ENCODE results near the gene MT3. TPM values are rescaled to one million over a fixed set of nuclear protein-coding genes. Genes with fewer than 3 reads are reported as not detected.

Gene MT3
- total and polyA plus RNA-seq, 9 of the 15 experiments (the other 6 are each of a cell fraction or from before 2014, with no cell fraction given) = not detected

- no peaks in the 10 kb centered on the region for H3K9me3 ChIP-seq (replicated peaks; ENCODE audit: control insufficient read depth, insufficient read depth, low read depth, low read length)
- no peak overlapping the region for H3K9ac ChIP-seq (ENCODE audit: insufficient read depth in 1 of 2, low read depth in 2 of 2, low read length in 2 of 2)
- TF ChIP-seq ZNF143 (CRISPR knock-in tag; IDR thresholded peaks at IDR 0.05) = no peak
- no peak for TF ChIP-seq PCBP1 (IDR thresholded peaks at IDR 0.05; ENCODE audit: low read depth, low read length, poor library complexity, severe bottlenecking)
- no peak for TF ChIP-seq ELF2 (CRISPR knock-in tag; IDR thresholded peaks at IDR 0.05)
- no peak for TF ChIP-seq EWSR1 (IDR thresholded peaks at IDR 0.05; ENCODE audit: borderline replicate concordance, low read depth, partially characterized antibody)
- TF ChIP-seq CBX2 (IDR thresholded peaks at IDR 0.05; ENCODE audit: insufficient read depth, low read length, poor library complexity, severe bottlenecking) = no peak
- no peak for TF ChIP-seq ZNF175 (CRISPR knock-in tag; IDR thresholded peaks at IDR 0.05; ENCODE audit: low read depth)
- TF ChIP-seq CXXC5 (CRISPR knock-in tag; IDR thresholded peaks at IDR 0.05) = no peak
- TF ChIP-seq ARID1B (IDR thresholded peaks at IDR 0.05) = no peak
- no peak for TF ChIP-seq ZNF253 (CRISPR knock-in tag; conservative IDR thresholded peaks at IDR 0.05)
- no peak for TF ChIP-seq ZNF655 (CRISPR knock-in tag; IDR thresholded peaks at IDR 0.05)
- no peak for TF ChIP-seq RUNX1 (IDR thresholded peaks at IDR 0.05; ENCODE audit: low read depth)
- TF ChIP-seq DACH1 (IDR thresholded peaks at IDR 0.05; ENCODE audit: partially characterized antibody) = no peak
- TF ChIP-seq HNRNPL (IDR thresholded peaks at IDR 0.05; ENCODE audit: low read depth, low read length) = no peak
- no peak for TF ChIP-seq NFIX (CRISPR knock-in tag; IDR thresholded peaks at IDR 0.05; ENCODE audit: low read depth)
- no peak for TF ChIP-seq HEY1 (CRISPR knock-in tag; IDR thresholded peaks at IDR 0.05; ENCODE audit: borderline replicate concordance)
- H3K4me3 ChIP-seq = no peak overlapping the region
- no TSS peak for BruUV-seq (replicated peaks)
- no peaks in the 10 kb centered on the region for H3K9me1 ChIP-seq (ENCODE audit: control insufficient read depth, insufficient read depth, low read length)
- H3K27me3 ChIP-seq (ENCODE audit: control insufficient read depth in 2 of 2, insufficient read depth in 2 of 2, low read length in 2 of 2) = peaks cover 28 to 70% of the 10 kb centered on the region in 2 experiments
- ATAC-seq = no peak
- 0 out of 2 replicates have a peak, but pooled peaks cover 4% of the 10 kb centered on the region for H4K20me1 ChIP-seq (replicated peaks; ENCODE audit: control insufficient read depth, insufficient read depth, low read length)
- POLR2A ChIA-PET = interaction anchor here (0.6 to 1.1 kb wide), 2 partner anchors 10 to 1423 kb away, joined by 3 to 4 read pairs; no protein-coding TSS in a partner anchor
- intact Hi-C loops (cut with micrococcal nuclease) (no loop called here), in situ Hi-C loops (cut with MboI) (no loop called here)
- CTCF ChIA-PET (ENCODE audit: low intra/inter-chr PET ratio) = no interaction called here
- H3K27ac ChIP-seq (ENCODE audit: extremely low read depth, low read depth, low read length) = no peak overlapping the region
- no peak for DNase-seq (ENCODE audit: extremely low read depth in 1 of 4, low spot score in 3 of 4)
- WGBS (ENCODE audit: insufficient coverage, low coverage, missing lambda C conversion rate) = 0% methylated on average over 1 of the region's 1 CpG
- H3K36me3 ChIP-seq (ENCODE audit: control insufficient read depth, insufficient read depth, low read length) = no peaks in the 10 kb centered on the region
- no peak overlapping the region for H2AFZ ChIP-seq (ENCODE audit: low read depth, low read length)
- H3K79me2 ChIP-seq (ENCODE audit: control insufficient read depth, insufficient read depth, low read length) = no peaks in the 10 kb centered on the region
- FAIRE-seq = no peak
- H3K4me2 ChIP-seq (ENCODE audit: insufficient read depth, low read length) = no peak overlapping the region
- peaks cover 3 to 22% of the 10 kb centered on the region in 2 experiments; a peak in 3 of 5 replicates for H3K4me1 ChIP-seq (replicated peaks in 1 of 2; ENCODE audit: control insufficient read depth in 2 of 2, insufficient read depth in 2 of 2, low read length in 2 of 2)
Measured at GRCh38 chr16:56640076-56640475, 50.7 kb downstream of the MT3 start.

Other genes starting within 250 kb of the MT3 start
Only the 7 nearest of the 15 such genes appear.
- gene MT4, start 24.5 kb upstream of the MT3 start, total RNA-seq (2014; rRNA removed) = not detected in 2 replicates
- not detected in 2 replicates for gene MT4, start 24.5 kb upstream of the MT3 start, total RNA-seq (2014; rRNA removed; fragmentation: Illumina TruSeq; extraction: Trizol)
- gene MT4, start 24.5 kb upstream of the MT3 start, total RNA-seq (2015; rRNA removed; fragmentation: Illumina TruSeq; extraction: Trizol) = not detected in 2 replicates
- gene MT4, start 24.5 kb upstream of the MT3 start, total RNA-seq (2021) = not detected in 2 replicates
- gene MT4, start 24.5 kb upstream of the MT3 start, polyA plus RNA-seq (2011; rRNA removed) = not detected in 2 replicates
- not detected in 2 replicates for gene MT4, start 24.5 kb upstream of the MT3 start, polyA plus RNA-seq (2014; fragmentation: Illumina TruSeq; extraction: Trizol)
- not detected for gene MT4, start 24.5 kb upstream of the MT3 start, polyA plus RNA-seq (2014; fragmentation: Nextera tagmentation; extraction: Ambion mirVana)
- not detected in 2 replicates for gene MT4, start 24.5 kb upstream of the MT3 start, polyA plus RNA-seq (2014; rRNA removed)
- 7.3 and 11.7 TPM in 2 replicates for gene MT2A, start 19.1 kb downstream of the MT3 start, total RNA-seq (2014; rRNA removed)
- gene MT2A, start 19.1 kb downstream of the MT3 start, total RNA-seq (2014; rRNA removed; fragmentation: Illumina TruSeq; extraction: Trizol) = 1.9 and 2.0 TPM in 2 replicates
- 4.7 and 8.5 TPM in 2 replicates for gene MT2A, start 19.1 kb downstream of the MT3 start, total RNA-seq (2015; rRNA removed; fragmentation: Illumina TruSeq; extraction: Trizol)
- 11.9 and 14.4 TPM in 2 replicates for gene MT2A, start 19.1 kb downstream of the MT3 start, total RNA-seq (2021)
- gene MT2A, start 19.1 kb downstream of the MT3 start, polyA plus RNA-seq (2011; rRNA removed) = 7.0 and 30.7 TPM in 2 replicates
- 3.6 and 5.9 TPM in 2 replicates for gene MT2A, start 19.1 kb downstream of the MT3 start, polyA plus RNA-seq (2014; fragmentation: Illumina TruSeq; extraction: Trizol)
- 10 to 100 TPM; 13.3 to 16.9 TPM for gene MT2A, start 19.1 kb downstream of the MT3 start, polyA plus RNA-seq (2014; fragmentation: Nextera tagmentation; extraction: Ambion mirVana)
- 10.0 and 12.0 TPM in 2 replicates for gene MT2A, start 19.1 kb downstream of the MT3 start, polyA plus RNA-seq (2014; rRNA removed)
- gene MT1E, start 36.3 kb downstream of the MT3 start, total RNA-seq (2014; rRNA removed) = 0.29 and 0.45 TPM in 2 replicates
- gene MT1E, start 36.3 kb downstream of the MT3 start, total RNA-seq (2014; rRNA removed; fragmentation: Illumina TruSeq; extraction: Trizol) = not detected in 2 replicates
- 0.29 and 0.38 TPM in 2 replicates for gene MT1E, start 36.3 kb downstream of the MT3 start, total RNA-seq (2015; rRNA removed; fragmentation: Illumina TruSeq; extraction: Trizol)
- gene MT1E, start 36.3 kb downstream of the MT3 start, total RNA-seq (2021) = 0.47 and 0.74 TPM in 2 replicates
- gene MT1E, start 36.3 kb downstream of the MT3 start, polyA plus RNA-seq (2011; rRNA removed) = 0.45 and 2.3 TPM in 2 replicates
- gene MT1E, start 36.3 kb downstream of the MT3 start, polyA plus RNA-seq (2014; fragmentation: Illumina TruSeq; extraction: Trizol) = not detected in 2 replicates
- under 1 TPM in 1 of 2 experiments, not detected in 1; 0.52 TPM for gene MT1E, start 36.3 kb downstream of the MT3 start, polyA plus RNA-seq (2014; fragmentation: Nextera tagmentation; extraction: Ambion mirVana)
- 0.81 TPM in 1 of 2 replicates, not detected in the other for gene MT1E, start 36.3 kb downstream of the MT3 start, polyA plus RNA-seq (2014; rRNA removed)
- not detected in 2 replicates for gene MT1M, start 43.1 kb downstream of the MT3 start, total RNA-seq (2014; rRNA removed)
- not detected in 2 replicates for gene MT1M, start 43.1 kb downstream of the MT3 start, total RNA-seq (2014; rRNA removed; fragmentation: Illumina TruSeq; extraction: Trizol)
- gene MT1M, start 43.1 kb downstream of the MT3 start, total RNA-seq (2015; rRNA removed; fragmentation: Illumina TruSeq; extraction: Trizol) = not detected in 2 replicates
- not detected in 2 replicates for gene MT1M, start 43.1 kb downstream of the MT3 start, total RNA-seq (2021)
- not detected in 2 replicates for gene MT1M, start 43.1 kb downstream of the MT3 start, polyA plus RNA-seq (2011; rRNA removed)
- gene MT1M, start 43.1 kb downstream of the MT3 start, polyA plus RNA-seq (2014; fragmentation: Illumina TruSeq; extraction: Trizol) = not detected in 2 replicates
- gene MT1M, start 43.1 kb downstream of the MT3 start, polyA plus RNA-seq (2014; fragmentation: Nextera tagmentation; extraction: Ambion mirVana) = not detected
- not detected in 2 replicates for gene MT1M, start 43.1 kb downstream of the MT3 start, polyA plus RNA-seq (2014; rRNA removed)
- gene MT1A, start 49.1 kb downstream of the MT3 start, total RNA-seq (2014; rRNA removed) = not detected in 2 replicates
- gene MT1A, start 49.1 kb downstream of the MT3 start, total RNA-seq (2014; rRNA removed; fragmentation: Illumina TruSeq; extraction: Trizol) = not detected in 2 replicates
- not detected in 2 replicates for gene MT1A, start 49.1 kb downstream of the MT3 start, total RNA-seq (2015; rRNA removed; fragmentation: Illumina TruSeq; extraction: Trizol)
- not detected in 2 replicates for gene MT1A, start 49.1 kb downstream of the MT3 start, total RNA-seq (2021)
- not detected in 2 replicates for gene MT1A, start 49.1 kb downstream of the MT3 start, polyA plus RNA-seq (2011; rRNA removed)
- not detected in 2 replicates for gene MT1A, start 49.1 kb downstream of the MT3 start, polyA plus RNA-seq (2014; fragmentation: Illumina TruSeq; extraction: Trizol)
- under 1 TPM in 1 of 2 experiments, not detected in 1; 0.23 TPM for gene MT1A, start 49.1 kb downstream of the MT3 start, polyA plus RNA-seq (2014; fragmentation: Nextera tagmentation; extraction: Ambion mirVana)
- gene MT1A, start 49.1 kb downstream of the MT3 start, polyA plus RNA-seq (2014; rRNA removed) = not detected in 2 replicates
- gene MT1B, start 62.4 kb downstream of the MT3 start, total RNA-seq (2014; rRNA removed) = not detected in 2 replicates
- gene MT1B, start 62.4 kb downstream of the MT3 start, total RNA-seq (2014; rRNA removed; fragmentation: Illumina TruSeq; extraction: Trizol) = not detected in 2 replicates
- gene MT1B, start 62.4 kb downstream of the MT3 start, total RNA-seq (2015; rRNA removed; fragmentation: Illumina TruSeq; extraction: Trizol) = not detected in 2 replicates
- gene MT1B, start 62.4 kb downstream of the MT3 start, total RNA-seq (2021) = not detected in 2 replicates
- not detected in 2 replicates for gene MT1B, start 62.4 kb downstream of the MT3 start, polyA plus RNA-seq (2011; rRNA removed)
- gene MT1B, start 62.4 kb downstream of the MT3 start, polyA plus RNA-seq (2014; fragmentation: Illumina TruSeq; extraction: Trizol) = not detected in 2 replicates
- gene MT1B, start 62.4 kb downstream of the MT3 start, polyA plus RNA-seq (2014; fragmentation: Nextera tagmentation; extraction: Ambion mirVana) = not detected
- not detected in 2 replicates for gene MT1B, start 62.4 kb downstream of the MT3 start, polyA plus RNA-seq (2014; rRNA removed)
- gene MT1F, start 68.4 kb downstream of the MT3 start, total RNA-seq (2014; rRNA removed) = 0.68 TPM in 1 of 2 replicates, not detected in the other
- gene MT1F, start 68.4 kb downstream of the MT3 start, total RNA-seq (2014; rRNA removed; fragmentation: Illumina TruSeq; extraction: Trizol) = not detected in 2 replicates
- gene MT1F, start 68.4 kb downstream of the MT3 start, total RNA-seq (2015; rRNA removed; fragmentation: Illumina TruSeq; extraction: Trizol) = 0.38 TPM in 1 of 2 replicates, not detected in the other
- gene MT1F, start 68.4 kb downstream of the MT3 start, total RNA-seq (2021) = 0.38 TPM in 1 of 2 replicates, not detected in the other
- 0.28 and 0.35 TPM in 2 replicates for gene MT1F, start 68.4 kb downstream of the MT3 start, polyA plus RNA-seq (2011; rRNA removed)
- not detected in 2 replicates for gene MT1F, start 68.4 kb downstream of the MT3 start, polyA plus RNA-seq (2014; fragmentation: Illumina TruSeq; extraction: Trizol)
- under 1 TPM in 1 of 2 experiments, not detected in 1; 0.18 TPM for gene MT1F, start 68.4 kb downstream of the MT3 start, polyA plus RNA-seq (2014; fragmentation: Nextera tagmentation; extraction: Ambion mirVana)
- gene MT1F, start 68.4 kb downstream of the MT3 start, polyA plus RNA-seq (2014; rRNA removed) = 0.23 TPM in 1 of 2 replicates, not detected in the other